Right atrium auricular region (tissue), 2 donors: ENCODE results near the gene HS3ST4. TPM values are rescaled to one million over a fixed set of nuclear protein-coding genes. Genes with fewer than 3 reads are reported as not detected.

Experiments used
- DNase-seq: peaks from one replicate; pipeline ENCODE4 v3.0.0-alpha.2; 2019; ENCODE audit warnings: low spot score
- H3K27ac ChIP-seq, 2 donors: fragments of 200-600 bp; sonication (generic); 1 replicate in 1 of 2; 2 replicates in 1 of 2; pipeline ENCODE4 v1.5.1; 2016 to 2019
- H3K27me3 ChIP-seq, 2 donors: fragments of 200-600 bp; sonication (generic); one replicate each; pipeline versions ENCODE4 v1.5.1 to v1.6.0; 2017 to 2019
- H3K36me3 ChIP-seq: fragments of 200-600 bp; sonication (generic); one replicate; pipeline ENCODE4 v1.5.1; 2016
- H3K4me1 ChIP-seq, 2 donors: fragments of 200-600 bp; sonication (generic); one replicate each; pipeline versions ENCODE4 v1.5.1 to v1.6.0; 2017 to 2019
- H3K4me3 ChIP-seq, 2 donors: fragments of 200-600 bp; sonication (generic); 1 replicate in 1 of 2; 2 replicates in 1 of 2; pipeline ENCODE4 v1.5.1; 2017 to 2019; ENCODE audit warnings: mild to moderate bottlenecking in 1 of 2, moderate library complexity in 1 of 2
- H3K9me3 ChIP-seq, 2 donors: fragments of 200-600 bp; sonication (generic); one replicate each; pipeline ENCODE4 v1.5.1; 2019
- CTCF ChIP-seq, 2 donors: fragments of 200-600 bp; sonication (generic); IDR thresholded peaks; one replicate each; pipeline ENCODE4 v1.5.1; 2019; ENCODE audit warnings: antibody characterized with exemption in 2 of 2
- total RNA-seq, 2 donors: library from RNA; depleted of rRNA; stranded (reverse); fragments of >200 nt; gene quantifications; one replicate each; pipeline ENCODE4 v1.1.0, GENCODE V29; 2016

Gene HS3ST4
- not detected for total RNA-seq

GRCh38 chr16:25691519-25692091 is at the start of gene HS3ST4:
HS3ST4 (plus strand) TSS chr16:25691959.
- Histone ChIP-seq H3K36me3 (no peaks in the 10 kb centered on the region), H3K4me1 (peaks cover 0 to 18% of the 10 kb centered on the region in 2 donors), H3K27ac (no peak within 1 kb of the TSS), H3K27me3 (peaks cover 10 to 11% of the 10 kb centered on the region in 2 donors), H3K4me3 (peak within 1 kb of the TSS; percentile 9 to 46), H3K9me3 (no peaks in the 10 kb centered on the region)
- no peak for DNase-seq
- no peak for TF ChIP-seq CTCF (IDR thresholded peaks at IDR 0.05)

- Histone ChIP-seq H3K4me3 (no peak overlapping the region), H3K27me3 (no peaks in the 10 kb centered on the region), H3K27ac (no peak overlapping the region), H3K9me3 (no peaks in the 10 kb centered on the region), H3K4me1 (no peaks in the 10 kb centered on the region), H3K36me3 (no peaks in the 10 kb centered on the region)
- no peak for TF ChIP-seq CTCF (IDR thresholded peaks at IDR 0.05)
- no peak for DNase-seq
Measured at GRCh38 chr16:25643633-25644032, 48.1 kb upstream of the HS3ST4 start.

- Histone ChIP-seq H3K27me3 (no peaks in the 10 kb centered on the region), H3K36me3 (no peaks in the 10 kb centered on the region), H3K4me1 (no peaks in the 10 kb centered on the region), H3K4me3 (no peak overlapping the region), H3K27ac (no peak overlapping the region), H3K9me3 (peaks cover 0 to 8% of the 10 kb centered on the region in 2 donors)
- no peak for TF ChIP-seq CTCF (IDR thresholded peaks at IDR 0.05)
- no peak for DNase-seq
Measured at GRCh38 chr16:25656639-25657038, 35.1 kb upstream of the HS3ST4 start.

GRCh38 chr16:25676820-25677219 is 14.9 kb upstream of the HS3ST4 start:
- no peak for DNase-seq
- no peak overlapping the region for H3K27ac ChIP-seq
- no peaks in the 10 kb centered on the region for H3K27me3 ChIP-seq
- no peaks in the 10 kb centered on the region for H3K9me3 ChIP-seq
- no peak for TF ChIP-seq CTCF (IDR thresholded peaks at IDR 0.05)
- no peaks in the 10 kb centered on the region for H3K4me1 ChIP-seq
- H3K4me3 ChIP-seq: no peak overlapping the region
- H3K36me3 ChIP-seq: no peaks in the 10 kb centered on the region

GRCh38 chr16:25679511-25679910 is 12.2 kb upstream of the HS3ST4 start:
- Histone ChIP-seq H3K27me3 (no peaks in the 10 kb centered on the region), H3K9me3 (no peaks in the 10 kb centered on the region), H3K27ac (no peak overlapping the region), H3K4me1 (no peaks in the 10 kb centered on the region), H3K36me3 (no peaks in the 10 kb centered on the region), H3K4me3 (no peak overlapping the region)
- no peak for TF ChIP-seq CTCF (IDR thresholded peaks at IDR 0.05)
- DNase-seq: no peak
